ENCODE measurements around the gene VSIG10. TPM values are rescaled to one million over a fixed set of nuclear protein-coding genes. Genes with fewer than 3 reads are reported as not detected.
A peak's percentile ranks its signal among the peaks of the same experiment; 100 is the strongest.

VSIG10 gene
- total and polyA plus RNA-seq, 2 of the 13 experiments (the other 11 are each of a cell fraction or from before 2014, with no cell fraction given) = 25.6 to 42.5 TPM

GRCh38 chr12:118135788-118136558 is 32.2 kb upstream of the VSIG10 start, which contains the start of gene PEBP1 (continued):
- TF ChIP-seq MEIS2 (CRISPR knock-in tag; IDR thresholded peaks at IDR 0.05) = peak; percentile 88; the same call in 1 of the 2 replicates
- TF ChIP-seq ZNF414 (CRISPR knock-in tag; IDR thresholded peaks at IDR 0.05) = peak; percentile 82
- TF ChIP-seq TBX3 (IDR thresholded peaks at IDR 0.05; ENCODE audit: borderline replicate concordance) = no peak
- TF ChIP-seq TAF1 (CRISPR knock-in tag; IDR thresholded peaks at IDR 0.05) = peak; percentile 99
- 0 out of 2 replicates have a peak, but pooled peaks have one; percentile 44 for TF ChIP-seq PRMT3 (CRISPR knock-in tag; IDR thresholded peaks at IDR 0.05; ENCODE audit: borderline replicate concordance, low read depth)
- TF ChIP-seq HMG20B (CRISPR knock-in tag; conservative IDR thresholded peaks at IDR 0.05) = no peak
- no peak for TF ChIP-seq ZBTB37 (CRISPR knock-in tag; IDR thresholded peaks at IDR 0.05)
- TF ChIP-seq ZNF468 (CRISPR knock-in tag; IDR thresholded peaks at IDR 0.05) = 0 out of 2 replicates have a peak, but pooled peaks have one; percentile 24
- TF ChIP-seq ZFYVE20 (CRISPR knock-in tag; IDR thresholded peaks at IDR 0.05; ENCODE audit: borderline replicate concordance, low read depth) = peak; percentile 91; the same call in 1 of the 2 replicates
- TF ChIP-seq AGO2 (optimal IDR thresholded peaks at IDR 0.05; ENCODE audit: low read depth, low read length) = peak; percentile 98
- TF ChIP-seq TFE3 (CRISPR knock-in tag; IDR thresholded peaks at IDR 0.05) = peak; percentile 84; the same call in 1 of the 2 replicates
- TF ChIP-seq SNAPC4 (CRISPR knock-in tag; IDR thresholded peaks at IDR 0.05) = no peak
- TF ChIP-seq ZNF350 (CRISPR knock-in tag; IDR thresholded peaks at IDR 0.05; ENCODE audit: borderline replicate concordance, low read depth) = peak; percentile 68; the same call in 1 of the 2 replicates
- TF ChIP-seq GATAD1 (CRISPR knock-in tag; IDR thresholded peaks at IDR 0.05) = peak; percentile 81
- TF ChIP-seq ZFP36 (IDR thresholded peaks at IDR 0.05; ENCODE audit: borderline replicate concordance, low read depth, low read length, partially characterized antibody) = no peak
- no peak for TF ChIP-seq ZKSCAN1 (IDR thresholded peaks at IDR 0.05; ENCODE audit: low read length)
- TF ChIP-seq PAF1 (CRISPR knock-in tag; IDR thresholded peaks at IDR 0.05) = no peak; the same call in 1 of the 2 replicates
